NCI-H510A (cell line): ENCODE data around the gene STK31.
"Not testable (repeated sequence)": the region's sequence is repeated elsewhere in the genome, so short reads cannot be mapped to it uniquely, and the experiment has no call there.

Experiments
- DNase-seq: peaks from one replicate; lab custom pipeline; 2025; lab: John Stamatoyannopoulos, UW

Gene STK31, protein sequence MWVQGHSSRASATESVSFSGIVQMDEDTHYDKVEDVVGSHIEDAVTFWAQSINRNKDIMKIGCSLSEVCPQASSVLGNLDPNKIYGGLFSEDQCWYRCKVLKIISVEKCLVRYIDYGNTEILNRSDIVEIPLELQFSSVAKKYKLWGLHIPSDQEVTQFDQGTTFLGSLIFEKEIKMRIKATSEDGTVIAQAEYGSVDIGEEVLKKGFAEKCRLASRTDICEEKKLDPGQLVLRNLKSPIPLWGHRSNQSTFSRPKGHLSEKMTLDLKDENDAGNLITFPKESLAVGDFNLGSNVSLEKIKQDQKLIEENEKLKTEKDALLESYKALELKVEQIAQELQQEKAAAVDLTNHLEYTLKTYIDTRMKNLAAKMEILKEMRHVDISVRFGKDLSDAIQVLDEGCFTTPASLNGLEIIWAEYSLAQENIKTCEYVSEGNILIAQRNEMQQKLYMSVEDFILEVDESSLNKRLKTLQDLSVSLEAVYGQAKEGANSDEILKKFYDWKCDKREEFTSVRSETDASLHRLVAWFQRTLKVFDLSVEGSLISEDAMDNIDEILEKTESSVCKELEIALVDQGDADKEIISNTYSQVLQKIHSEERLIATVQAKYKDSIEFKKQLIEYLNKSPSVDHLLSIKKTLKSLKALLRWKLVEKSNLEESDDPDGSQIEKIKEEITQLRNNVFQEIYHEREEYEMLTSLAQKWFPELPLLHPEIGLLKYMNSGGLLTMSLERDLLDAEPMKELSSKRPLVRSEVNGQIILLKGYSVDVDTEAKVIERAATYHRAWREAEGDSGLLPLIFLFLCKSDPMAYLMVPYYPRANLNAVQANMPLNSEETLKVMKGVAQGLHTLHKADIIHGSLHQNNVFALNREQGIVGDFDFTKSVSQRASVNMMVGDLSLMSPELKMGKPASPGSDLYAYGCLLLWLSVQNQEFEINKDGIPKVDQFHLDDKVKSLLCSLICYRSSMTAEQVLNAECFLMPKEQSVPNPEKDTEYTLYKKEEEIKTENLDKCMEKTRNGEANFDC

DNA sequence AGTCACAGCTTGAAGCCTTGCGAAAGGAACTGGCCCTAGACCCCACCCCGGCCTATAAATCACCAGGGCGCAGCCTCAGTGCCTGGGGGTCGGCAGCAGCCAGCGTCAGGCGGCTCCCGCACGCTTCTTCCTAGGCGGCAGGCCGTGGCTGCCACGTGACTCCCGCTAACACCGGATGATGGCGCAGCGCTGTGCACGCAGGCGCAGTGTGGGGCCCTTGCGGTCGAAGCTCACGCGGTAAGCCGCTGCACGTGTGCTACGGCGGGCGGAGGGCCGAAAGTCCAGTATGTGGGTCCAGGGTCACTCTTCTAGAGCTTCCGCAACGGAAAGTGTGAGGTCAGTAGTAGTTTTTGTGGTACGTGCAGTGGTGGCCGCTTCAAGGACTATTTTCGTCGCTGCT lies at the start of gene STK31:
Gene STK31 (plus strand): TSS at position 220 of the 400 bp plus-strand sequence. CDS start 67 bp downstream, at position 287.
- no peak for DNase-seq

- no peak for DNase-seq
Observed at GRCh38 chr7:23661385-23661784, 48.6 kb upstream of the STK31 start.

GRCh38 chr7:23662124-23662983 lies 47.7 kb upstream of the STK31 start:
- no peak for DNase-seq

GRCh38 chr7:23662984-23663313 lies 47.1 kb upstream of the STK31 start:
- DNase-seq = no peak

DNA sequence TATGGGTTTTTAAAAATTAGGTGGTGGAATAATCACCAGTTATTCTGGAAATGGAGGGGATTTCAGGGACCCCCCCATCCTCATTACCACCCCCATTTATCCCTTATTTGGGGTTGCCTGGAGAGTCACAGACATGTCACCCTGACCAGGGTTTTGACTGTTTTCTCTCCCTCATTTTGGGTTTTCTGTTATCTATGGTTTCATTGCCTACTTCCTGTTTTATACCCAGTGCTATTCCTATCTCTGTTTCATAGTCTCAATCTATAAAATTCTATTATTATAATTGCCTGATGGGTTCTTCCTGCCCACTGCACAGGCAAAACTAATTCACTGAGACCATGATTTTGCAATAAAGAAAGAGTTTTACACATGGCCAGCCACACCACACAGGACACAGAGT lies 45.9 kb upstream of the STK31 start:
- DNase-seq = no peak

GRCh38 chr7:23672033-23672432 lies 38.0 kb upstream of the STK31 start:
- no peak for DNase-seq

- DNase-seq = peak; percentile 90
Observed at GRCh38 chr7:23679898-23680413, 30.1 kb upstream of the STK31 start, which contains the start of gene FAM221A. FAM221A (plus strand) TSS chr7:23680199; CDS start chr7:23680219, 20 bp downstream.

GRCh38 chr7:23680414-23681405 lies 29.3 kb upstream of the STK31 start:
- DNase-seq = peak; percentile 89

DNA sequence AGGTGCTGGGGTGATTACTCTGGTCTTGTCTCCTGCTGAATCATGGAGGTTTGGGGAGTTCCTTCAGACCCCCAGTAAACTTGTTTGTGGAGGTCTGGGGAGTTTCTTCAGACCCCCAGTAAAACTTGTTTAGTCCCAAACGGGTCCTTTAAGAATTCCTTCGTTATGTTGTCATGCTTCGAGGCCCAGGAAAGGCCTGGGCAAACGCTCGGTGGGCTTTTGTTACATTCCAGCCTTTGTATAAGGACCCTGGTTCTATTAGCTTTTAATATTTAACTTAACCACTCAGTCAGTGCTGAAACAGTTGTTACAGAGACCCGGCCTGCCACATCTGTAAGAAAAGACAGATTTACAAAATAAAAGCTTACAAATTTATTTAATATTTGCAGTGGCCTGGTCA lies 26.0 kb upstream of the STK31 start:
- not testable (repeated sequence) for DNase-seq

GRCh38 chr7:23685731-23686130 lies 24.3 kb upstream of the STK31 start:
- no peak for DNase-seq

GRCh38 chr7:23687011-23687410 lies 23.0 kb upstream of the STK31 start:
- DNase-seq = no peak

DNA sequence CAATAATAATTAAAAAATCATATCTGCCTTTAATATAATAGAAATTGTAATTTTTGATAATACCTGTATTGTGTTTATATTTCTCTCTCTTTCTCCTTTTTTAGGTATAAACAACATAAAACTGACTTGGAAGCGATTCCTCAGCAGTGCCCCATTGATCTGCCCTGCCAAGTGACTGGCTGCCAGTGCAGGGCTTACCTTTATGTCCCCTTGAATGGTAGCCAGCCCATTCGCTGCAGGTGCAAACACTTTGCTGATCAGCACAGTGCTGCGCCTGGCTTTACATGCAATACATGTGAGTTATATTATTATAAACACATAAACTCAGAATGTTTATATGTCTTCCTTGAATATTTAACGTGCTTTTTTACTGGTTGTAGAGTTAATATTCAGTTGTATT lies 20.9 kb upstream of the STK31 start:
- no peak for DNase-seq

- no peak for DNase-seq
Observed at GRCh38 chr7:23691320-23691719, 18.7 kb upstream of the STK31 start.

- DNase-seq = no peak
Observed at GRCh38 chr7:23693224-23693623, 16.8 kb upstream of the STK31 start.

GRCh38 chr7:23696916-23697441 lies 13.0 kb upstream of the STK31 start:
- no peak for DNase-seq

GRCh38 chr7:23698822-23699221 lies 11.2 kb upstream of the STK31 start:
- DNase-seq = no peak

DNA sequence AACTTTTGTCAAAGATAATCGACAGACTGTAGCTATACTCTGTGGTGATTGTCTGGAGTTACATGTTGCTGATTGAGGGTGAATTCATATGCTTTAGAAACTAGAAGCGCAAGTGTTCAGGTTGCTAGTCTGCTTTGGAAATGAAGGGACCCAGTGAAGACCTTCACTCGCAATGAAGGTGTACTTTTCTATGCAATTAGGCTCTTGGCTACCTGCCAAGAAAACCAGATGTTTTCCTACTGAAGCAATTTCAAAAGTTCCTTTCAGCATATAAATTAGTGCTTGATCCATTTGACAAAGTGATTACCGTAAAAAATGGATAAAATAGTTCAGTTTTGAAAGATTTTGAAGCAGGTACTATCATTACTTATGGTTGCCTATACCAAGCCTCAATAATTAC lies 10.0 kb upstream of the STK31 start:
- DNase-seq = no peak

DNA sequence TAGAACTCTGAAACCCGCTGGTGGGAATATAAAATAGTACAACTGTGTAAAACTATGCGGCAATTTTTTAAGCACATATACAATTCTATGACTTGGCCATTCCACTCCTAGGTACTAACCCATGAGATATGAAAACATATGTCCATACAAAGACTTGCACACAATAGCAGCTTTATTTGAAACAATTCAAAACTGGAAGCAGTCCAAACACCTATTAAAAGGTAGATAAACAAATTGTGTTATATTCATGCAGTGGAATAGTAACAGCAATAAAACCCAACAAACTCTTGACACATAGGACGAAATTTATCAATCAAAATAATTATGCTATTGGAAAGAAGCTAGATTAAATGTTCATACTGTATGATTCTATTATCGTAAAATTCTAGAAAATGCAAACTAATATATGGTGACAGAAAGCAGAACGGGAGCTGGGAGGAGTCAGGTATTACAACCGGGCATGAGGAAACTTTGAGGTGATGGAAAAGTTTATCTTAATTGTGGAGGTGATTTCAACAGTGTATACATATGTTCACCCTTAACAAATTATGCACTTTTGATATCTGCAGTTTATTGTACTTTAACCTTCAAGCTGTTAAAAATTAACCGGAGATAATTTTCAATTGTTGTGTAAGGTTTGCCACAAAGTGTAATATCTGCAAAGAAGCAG lies 803 bp upstream of the STK31 start:
- DNase-seq = no peak
